Hindlimb muscle (tissue), 1 donor: ENCODE results near the gene INVS. TPM values are rescaled to one million over a fixed set of nuclear protein-coding genes. Genes with fewer than 3 reads are reported as not detected.
"Not testable (repeated sequence)": the region's sequence is repeated elsewhere in the genome, so short reads cannot be mapped to it uniquely, and the experiment has no call there.

Source experiments
- DNase-seq: peaks from one replicate; pipeline ENCODE4 v3.0.0-alpha.2; 2013
- polyA plus RNA-seq: library from polyadenylated mRNA; unstranded; fragments of 120-200 nt; gene quantifications from one replicate; pipeline ENCODE4 v1.2.1, GENCODE V29; 2013; ENCODE audit not compliant: insufficient read length

The INVS gene
- polyA plus RNA-seq, 1 donor = 11.9 TPM

- no peak for DNase-seq
These were observed 98.5 kb downstream of the INVS start for GRCh38 chr9:100197553-100197952.

GRCh38 chr9:100202806-100203205 is 103.8 kb downstream of the INVS start:
- no peak for DNase-seq

- no peak for DNase-seq
These were observed 105.8 kb downstream of the INVS start for GRCh38 chr9:100204796-100205195.

DNA sequence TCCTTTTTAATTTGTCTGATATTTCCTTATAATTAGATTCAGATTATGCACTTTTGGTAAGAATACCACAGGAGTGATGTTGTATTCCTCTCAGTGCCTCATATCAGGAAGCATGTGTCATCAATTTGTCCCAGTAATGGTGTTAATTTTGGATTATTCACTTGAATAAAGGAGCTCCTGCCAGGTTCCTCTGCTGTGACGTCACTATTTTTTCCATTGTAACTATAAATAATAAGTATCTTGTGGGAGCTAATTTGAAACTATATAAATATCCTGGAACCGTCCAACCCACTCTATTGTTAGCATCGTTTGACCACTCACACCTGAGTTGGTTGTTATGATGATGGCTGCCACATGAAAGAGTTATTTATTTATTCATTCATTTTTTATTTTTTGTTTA is 107.9 kb downstream of the INVS start:
- no peak for DNase-seq

GRCh38 chr9:100208673-100209072 is 109.6 kb downstream of the INVS start:
- no peak for DNase-seq

- DNase-seq = peak; percentile 89
These were observed 112.4 kb downstream of the INVS start for GRCh38 chr9:100211476-100211875.

DNA sequence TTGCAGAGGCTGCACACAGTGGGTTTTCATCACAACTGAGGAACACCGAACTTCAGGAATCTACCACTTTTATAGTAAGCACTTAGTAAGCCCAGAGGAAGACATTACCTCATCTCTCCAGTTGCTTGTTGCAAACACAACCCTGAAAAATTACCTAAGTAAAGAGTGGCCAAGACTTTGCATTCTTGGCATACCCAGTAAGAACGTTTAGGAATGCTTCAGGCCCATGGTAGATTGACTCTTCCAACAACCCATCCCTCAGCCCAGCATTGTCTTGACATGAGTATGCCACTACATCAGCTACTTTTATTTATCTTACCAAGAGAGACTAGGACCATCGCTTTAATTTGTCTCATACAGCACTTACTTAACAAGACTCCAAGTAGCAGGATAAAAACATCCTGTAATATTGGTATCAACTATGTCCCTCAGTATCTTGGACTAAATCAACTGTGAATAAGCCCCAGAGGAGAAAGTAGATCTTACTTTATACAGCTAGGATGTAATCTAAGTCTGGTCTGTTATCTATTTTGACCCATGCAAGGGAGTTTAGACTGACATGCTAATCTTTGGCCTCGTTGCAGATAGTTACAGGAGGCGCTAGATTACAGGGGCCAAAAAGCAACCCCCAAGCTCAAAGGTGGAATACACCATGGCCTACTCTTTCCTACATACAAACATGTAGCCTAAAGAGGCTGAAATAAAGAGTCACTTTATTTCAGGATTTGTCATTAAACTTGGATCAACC is 114.9 kb downstream of the INVS start:
- DNase-seq = no peak

DNA sequence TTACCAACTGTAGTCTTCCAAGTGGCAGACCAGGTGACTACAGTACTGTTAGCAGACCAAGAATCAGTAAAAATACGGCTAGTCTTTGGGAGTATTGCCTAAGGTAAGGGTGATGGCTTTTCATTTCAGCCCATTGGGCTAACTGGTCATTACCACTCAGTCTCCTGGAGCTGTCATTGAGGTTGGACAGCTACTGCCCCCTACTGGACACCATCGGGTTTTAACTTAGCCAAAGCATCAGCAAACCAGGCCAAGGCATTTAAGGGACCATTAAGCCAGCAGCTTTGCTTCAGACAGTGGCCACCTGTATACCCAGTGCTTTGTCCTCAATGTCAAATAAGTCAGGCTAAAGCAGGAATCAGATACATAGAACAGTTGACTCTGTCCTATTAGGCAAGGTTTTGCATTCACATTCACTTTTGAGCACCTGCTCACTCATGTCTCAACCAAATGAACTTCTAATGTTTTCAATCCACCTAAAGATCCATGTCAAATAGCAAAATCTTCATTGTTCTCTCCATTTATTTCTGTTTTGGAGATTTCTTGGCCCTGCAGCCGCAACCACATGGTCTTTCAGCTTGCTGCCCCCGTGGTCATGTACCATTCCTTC is 117.2 kb downstream of the INVS start:
- DNase-seq = no peak

GRCh38 chr9:100217536-100217935 is 118.5 kb downstream of the INVS start:
- no peak for DNase-seq

GRCh38 chr9:100219347-100219746 is 120.3 kb downstream of the INVS start:
- no peak for DNase-seq

GRCh38 chr9:100220936-100221335 is 121.9 kb downstream of the INVS start:
- no peak for DNase-seq

GRCh38 chr9:100221538-100221937 is 122.5 kb downstream of the INVS start:
- DNase-seq = no peak

DNA sequence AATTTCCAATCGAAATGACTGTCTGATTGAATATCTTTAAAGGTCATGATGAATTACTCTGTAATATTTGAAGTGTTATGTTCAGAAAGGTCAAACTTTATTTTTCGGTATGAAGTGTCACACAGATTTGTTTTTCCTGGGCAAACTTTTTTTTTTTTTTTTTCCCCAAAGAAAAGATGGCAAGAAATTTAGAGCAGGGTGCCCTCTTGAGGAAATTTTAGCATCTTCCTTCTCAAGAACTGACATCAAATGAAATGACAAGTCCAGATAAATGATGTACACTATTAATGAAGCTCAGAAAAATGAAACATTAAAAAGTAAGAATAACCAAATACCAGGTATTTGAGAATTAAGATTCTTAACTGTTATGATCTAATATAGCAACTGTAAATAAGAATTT is 123.6 kb downstream of the INVS start:
- peak; percentile 37 for DNase-seq

- no peak for DNase-seq
These were observed 128.6 kb downstream of the INVS start for GRCh38 chr9:100227636-100228035.

- DNase-seq = no peak
These were observed 129.4 kb downstream of the INVS start for GRCh38 chr9:100228352-100228869.

- no peak for DNase-seq
These were observed 130.1 kb downstream of the INVS start for GRCh38 chr9:100229136-100229535.

DNA sequence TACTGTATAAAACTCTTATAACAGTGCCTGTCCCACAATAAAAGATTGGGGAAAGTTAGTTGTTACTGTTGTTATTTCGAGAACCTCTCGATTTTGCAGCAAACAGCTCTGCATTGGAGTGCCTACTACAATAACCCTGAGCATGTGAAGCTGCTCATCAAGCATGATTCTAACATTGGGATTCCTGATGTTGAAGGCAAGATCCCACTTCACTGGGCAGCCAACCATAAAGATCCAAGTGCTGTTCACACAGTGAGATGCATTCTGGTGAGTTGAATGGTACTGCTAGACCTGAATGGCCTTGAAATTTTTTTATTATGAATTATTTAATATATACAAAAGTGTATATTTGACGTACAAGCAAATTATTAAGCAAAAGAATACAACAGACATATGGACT is 130.5 kb downstream of the INVS start:
- no peak for DNase-seq

GRCh38 chr9:100236986-100237385 is 137.9 kb downstream of the INVS start:
- not testable (repeated sequence) for DNase-seq

DNA sequence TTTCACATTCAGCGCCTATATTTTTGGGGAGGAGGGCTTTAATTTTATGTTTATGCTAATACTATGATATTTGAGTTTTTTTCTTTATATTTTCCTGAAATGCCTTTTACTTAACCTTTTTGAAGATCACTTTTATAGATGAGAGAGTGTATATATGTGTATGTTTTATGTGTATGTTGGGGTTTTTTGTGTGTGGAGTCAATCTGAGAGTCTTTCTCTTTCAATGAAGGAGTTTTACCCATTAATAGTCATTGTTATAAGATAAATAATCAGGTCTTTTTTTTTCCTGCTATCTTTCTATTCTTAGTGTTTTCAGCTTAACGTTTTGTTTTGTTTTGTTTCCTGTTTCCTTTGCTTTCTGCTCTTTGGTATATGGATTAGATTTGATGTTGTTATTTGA is 141.5 kb downstream of the INVS start:
- DNase-seq = no peak

DNA sequence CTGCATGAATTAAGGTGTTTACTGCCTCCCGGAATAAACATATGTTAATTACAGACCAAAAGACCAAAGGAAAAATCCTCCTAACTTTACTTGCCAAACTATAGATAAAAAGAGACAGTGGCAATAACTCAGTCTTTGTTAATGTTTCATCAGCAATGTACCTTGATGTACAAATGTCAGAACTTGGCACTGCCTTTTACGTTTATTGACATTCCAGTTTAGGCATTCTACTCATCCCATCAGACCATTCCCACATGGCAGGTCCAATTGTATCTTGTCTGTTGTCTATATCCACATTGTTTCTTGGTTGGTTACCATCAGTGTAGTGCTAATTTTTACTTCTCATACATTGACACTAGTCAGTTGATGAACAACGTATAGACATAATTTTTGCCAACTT is 168.2 kb downstream of the INVS start:
- DNase-seq = no peak

GRCh38 chr9:100268271-100268670 is 169.2 kb downstream of the INVS start:
- DNase-seq = no peak

- no peak for DNase-seq
These were observed 170.6 kb downstream of the INVS start for GRCh38 chr9:100269656-100270055.

DNA sequence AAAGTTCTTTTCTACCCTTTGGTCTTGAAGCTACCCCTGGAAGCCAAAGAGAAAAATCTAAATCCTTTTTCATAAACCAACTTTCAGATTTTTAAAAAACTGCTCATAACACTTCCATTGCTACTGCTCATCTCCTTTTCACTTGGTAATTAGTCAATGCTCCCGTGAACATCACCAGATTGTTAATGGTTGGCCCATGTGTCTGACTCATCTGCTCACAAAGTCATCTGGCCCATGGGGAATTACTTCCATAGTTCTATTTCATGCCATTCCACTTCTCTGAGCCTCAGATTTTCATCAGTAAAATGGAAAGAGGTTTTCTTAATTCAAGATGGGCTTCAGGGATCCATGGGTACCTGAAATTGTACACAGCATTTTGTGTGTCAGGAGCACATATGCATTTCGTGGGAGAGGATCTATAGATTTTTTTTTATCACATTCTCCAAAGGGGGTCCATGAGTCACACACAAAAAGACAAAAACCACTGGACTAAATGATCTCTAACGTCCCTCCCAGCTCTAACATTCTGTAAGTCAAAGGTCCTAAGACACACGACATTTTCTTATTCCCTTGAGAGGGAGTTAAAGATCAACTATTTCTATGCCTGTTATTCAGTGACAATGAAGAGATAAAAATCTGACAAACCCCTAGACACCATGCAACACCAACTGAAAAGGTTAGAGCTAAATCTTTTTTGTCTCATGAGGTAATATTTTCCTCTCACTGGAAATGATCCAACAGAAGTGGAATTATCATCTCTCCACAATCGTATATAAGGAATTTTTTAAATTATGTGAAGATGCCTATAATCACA is 178.3 kb downstream of the INVS start:
- no peak for DNase-seq
